ENCODE measurements around the gene TEX52.

GRCh38 chr12:2890388-2891239 is 33.8 kb upstream of the TEX52 start, which contains the start of gene TULP3:
- peak in 1 of 3 donors; percentile 8 for TF ChIP-seq CTCF (IDR thresholded peaks at IDR 0.05)
- TF ChIP-seq POLR2A (IDR thresholded peaks at IDR 0.05) = peak in 1 of 2 donors; percentile 74
